Brain pericyte (primary cell): Measurements from ENCODE around the gene EPX.
"Not testable (repeated sequence)": the region's sequence is repeated elsewhere in the genome, so short reads cannot be mapped to it uniquely, and the experiment has no call there.

Source experiments
- DNase-seq: peaks from one replicate; pipeline ENCODE4 v3.0.0-alpha.2; 2012; ENCODE audit warnings: low read depth, low spot score

Gene EPX

GRCh38 chr17:58192612-58193011 is at the start of gene EPX:
Gene EPX, plus strand, starts transcription at chr17:58192726. Its CDS starts 121 bp downstream, at chr17:58192847.
- no peak for DNase-seq

- DNase-seq = not testable (repeated sequence)
Measured at GRCh38 chr17:58143335-58143734, 49.2 kb upstream of the EPX start.

- no peak for DNase-seq
Measured at GRCh38 chr17:58144801-58145200, 47.7 kb upstream of the EPX start.

- DNase-seq = no peak
Measured at GRCh38 chr17:58147930-58148434, 44.5 kb upstream of the EPX start, which contains the start of gene OR4D1. Gene OR4D1, plus strand, starts transcription at chr17:58148384. Its CDS starts 6,770 bp downstream, at chr17:58155154.

GRCh38 chr17:58148609-58149008 is 43.9 kb upstream of the EPX start:
- no peak for DNase-seq

- no peak for DNase-seq
Measured at GRCh38 chr17:58150394-58150793, 42.1 kb upstream of the EPX start.

GRCh38 chr17:58153046-58153445 is 39.5 kb upstream of the EPX start:
- DNase-seq = no peak

- DNase-seq = no peak
Measured at GRCh38 chr17:58153671-58154070, 38.9 kb upstream of the EPX start.

- no peak for DNase-seq
Measured at GRCh38 chr17:58156839-58157803, 35.4 kb upstream of the EPX start.

- DNase-seq = no peak
Measured at GRCh38 chr17:58158181-58158580, 34.3 kb upstream of the EPX start.

- DNase-seq = no peak
Measured at GRCh38 chr17:58161566-58161965, 31.0 kb upstream of the EPX start.

- DNase-seq = no peak
Measured at GRCh38 chr17:58165981-58166380, 26.5 kb upstream of the EPX start.

GRCh38 chr17:58166682-58167081 is 25.8 kb upstream of the EPX start, which contains the start of gene OR4D2:
Gene OR4D2, plus strand, starts transcription at chr17:58166982. Its CDS starts 2,674 bp downstream, at chr17:58169656.
- DNase-seq = no peak

- no peak for DNase-seq
Measured at GRCh38 chr17:58170622-58171021, 21.9 kb upstream of the EPX start.

- no peak for DNase-seq
Measured at GRCh38 chr17:58172369-58173071, 20.0 kb upstream of the EPX start.

GRCh38 chr17:58174871-58175270 is 17.7 kb upstream of the EPX start:
- DNase-seq = no peak

GRCh38 chr17:58176200-58176599 is 16.3 kb upstream of the EPX start:
- DNase-seq = no peak

- DNase-seq = no peak
Measured at GRCh38 chr17:58181796-58182195, 10.7 kb upstream of the EPX start.

GRCh38 chr17:58183514-58183913 is 9.0 kb upstream of the EPX start:
- no peak for DNase-seq

GRCh38 chr17:58184308-58184985 is 8.1 kb upstream of the EPX start:
- DNase-seq = no peak

- no peak for DNase-seq
Measured at GRCh38 chr17:58184986-58185761, 7.4 kb upstream of the EPX start.
